DLD1 (cell line): Measurements from ENCODE around the gene M1AP.

ENCODE experiments used
- in situ Hi-C: cut with HindIII; loops from 2 replicates; pipeline ENCODE4 v1.10.0; 2017; ENCODE audit warnings: low sequenced_read_pairs

Gene M1AP

DNA sequence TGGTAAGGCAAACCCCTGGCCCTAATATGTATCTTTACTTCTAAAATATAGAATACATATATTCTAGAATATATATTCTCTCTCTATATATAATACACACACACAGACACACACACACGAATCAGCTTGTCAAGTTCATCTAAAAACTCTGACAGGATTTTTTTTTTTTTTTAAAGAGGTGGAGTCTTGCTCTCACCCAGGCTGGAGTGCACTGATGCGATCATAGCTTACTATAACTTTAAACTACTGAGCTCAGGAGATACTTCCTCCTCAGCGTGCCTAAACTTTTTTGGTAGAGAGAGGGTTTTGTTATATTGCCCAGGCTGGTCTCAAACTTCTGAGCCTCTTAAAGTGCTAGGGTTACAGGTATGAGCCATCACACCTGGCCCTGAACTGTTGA lies 48.5 kb downstream of the M1AP start:
- in situ Hi-C loops: no loop called here

DNA sequence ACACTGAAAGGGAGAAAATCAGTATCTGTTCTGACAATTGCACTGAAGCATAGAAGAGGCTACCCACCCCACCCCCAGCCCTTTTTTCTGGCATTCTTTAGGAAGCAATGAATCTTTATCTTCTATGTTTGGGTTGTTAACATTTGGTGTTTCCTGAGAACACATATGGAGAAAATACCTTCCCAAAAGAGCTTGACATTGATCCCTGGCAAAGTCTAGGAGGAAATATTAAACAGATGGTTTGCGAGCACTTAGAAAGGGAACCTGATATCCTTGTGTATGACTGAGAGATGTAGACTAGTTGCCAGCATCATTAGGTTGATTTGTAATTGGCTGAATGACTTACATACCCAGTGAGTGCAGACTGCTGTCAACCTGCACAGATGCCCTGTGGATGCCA lies 50.7 kb downstream of the M1AP start:
- in situ Hi-C loops: no loop called here

DNA sequence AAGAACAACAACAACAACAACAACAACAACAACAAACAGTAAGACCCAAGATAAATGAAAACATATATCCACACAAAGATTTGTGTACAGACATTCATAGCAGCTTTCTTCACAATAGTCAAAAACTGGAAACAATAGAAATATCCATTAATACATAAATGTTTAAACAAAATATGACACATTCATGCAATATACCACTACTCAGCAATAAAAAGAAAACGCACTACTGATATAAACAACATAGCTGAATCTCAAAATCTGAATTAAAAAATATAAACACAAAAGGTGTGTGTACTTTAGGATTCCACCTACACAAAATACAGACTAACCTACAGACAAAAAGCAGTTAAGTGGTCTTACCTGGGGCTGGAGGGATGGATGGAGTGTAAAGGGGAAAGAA lies 51.5 kb downstream of the M1AP start:
- in situ Hi-C loops: no loop called here

DNA sequence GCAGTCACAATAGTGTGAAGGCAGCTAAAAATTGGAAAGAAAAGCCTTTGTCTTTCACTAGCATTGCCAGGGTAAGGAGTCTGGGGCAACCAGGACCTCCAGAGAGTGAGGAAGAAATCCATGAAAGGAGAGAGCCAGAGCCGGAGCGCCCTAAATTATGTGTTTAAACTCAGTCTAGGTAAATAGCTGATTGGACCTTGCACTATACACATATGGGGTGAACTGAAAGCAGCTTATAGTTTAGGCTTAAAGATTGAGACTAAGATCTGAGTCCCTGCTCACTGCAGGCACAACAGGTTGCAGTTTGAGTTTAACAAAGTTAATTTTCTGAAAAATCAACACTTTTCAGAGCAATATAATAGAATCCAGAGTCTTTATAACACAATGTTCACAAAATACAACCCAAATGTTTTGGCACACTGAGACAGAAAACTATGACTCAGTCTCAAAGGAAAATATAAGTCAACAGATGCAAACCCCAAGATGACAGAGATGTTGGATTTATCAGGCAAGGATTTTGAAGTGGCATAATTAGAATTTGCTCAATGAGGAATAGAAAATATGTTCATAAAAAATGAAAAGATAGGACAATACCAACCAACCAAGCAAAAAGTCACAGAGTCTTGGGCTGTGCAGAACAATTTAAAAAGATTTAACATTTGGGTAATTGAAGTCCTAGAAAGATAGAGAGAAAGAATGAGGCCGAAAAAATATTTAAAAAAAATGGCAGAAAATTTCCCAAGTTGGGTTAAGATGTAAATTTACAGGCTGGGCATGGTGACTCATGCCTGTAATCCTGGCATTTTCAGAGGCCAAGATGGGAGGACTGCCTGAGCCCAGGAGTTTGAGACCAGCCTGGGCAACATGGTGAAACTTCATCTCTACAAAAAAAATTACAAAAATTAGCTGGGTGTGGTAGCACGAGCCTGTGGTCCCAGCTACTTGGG lies 54.0 kb downstream of the M1AP start:
- in situ Hi-C loops: no loop called here

DNA sequence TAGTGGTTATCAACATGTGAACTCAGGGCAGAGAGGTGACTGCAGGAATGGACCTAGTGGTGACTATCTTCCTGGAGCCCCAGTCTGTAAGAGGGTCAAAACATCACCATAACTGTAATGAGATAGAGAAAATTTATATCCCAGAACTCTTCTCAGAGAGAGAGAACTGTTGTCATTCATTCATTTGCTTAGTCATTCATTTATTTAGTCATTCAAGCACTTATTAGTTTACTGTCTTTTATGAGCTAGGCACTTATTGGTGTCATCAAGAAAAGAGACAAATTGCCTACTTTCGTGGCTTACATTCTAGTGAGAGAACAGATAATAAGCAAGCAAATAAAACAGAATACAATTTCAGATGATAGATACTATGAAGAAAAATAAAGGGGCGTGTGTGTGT lies 59.5 kb downstream of the M1AP start:
- in situ Hi-C loops: no loop called here

DNA sequence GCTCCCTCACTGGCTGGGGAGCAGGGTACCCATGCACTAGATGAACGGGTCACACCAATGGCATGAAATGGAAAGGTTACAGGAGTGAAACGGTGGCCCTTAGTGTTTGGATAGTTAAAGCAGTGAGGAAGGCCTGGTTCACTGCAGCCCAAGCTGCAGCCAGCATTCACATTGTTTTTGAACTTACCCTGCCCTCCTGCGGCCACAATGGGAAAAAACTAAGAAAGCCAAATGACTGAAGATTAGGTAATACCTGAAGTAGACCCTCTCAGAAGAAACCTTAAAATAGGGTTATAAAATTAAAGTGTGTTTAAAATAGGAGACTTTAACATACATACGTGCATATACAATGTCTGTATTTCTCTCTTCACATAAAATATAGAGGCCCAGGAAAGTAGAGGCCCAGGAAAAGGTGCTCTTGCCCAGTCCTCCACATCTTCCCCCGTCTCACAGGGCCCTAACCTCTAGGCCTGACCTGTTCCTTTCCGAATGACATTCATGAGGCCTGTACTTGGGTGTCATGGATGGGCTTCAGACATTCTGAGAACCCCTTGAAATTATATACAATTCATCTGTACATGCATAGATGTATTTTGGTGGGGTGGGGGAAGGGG lies 60.4 kb downstream of the M1AP start:
- in situ Hi-C loops: no loop called here

DNA sequence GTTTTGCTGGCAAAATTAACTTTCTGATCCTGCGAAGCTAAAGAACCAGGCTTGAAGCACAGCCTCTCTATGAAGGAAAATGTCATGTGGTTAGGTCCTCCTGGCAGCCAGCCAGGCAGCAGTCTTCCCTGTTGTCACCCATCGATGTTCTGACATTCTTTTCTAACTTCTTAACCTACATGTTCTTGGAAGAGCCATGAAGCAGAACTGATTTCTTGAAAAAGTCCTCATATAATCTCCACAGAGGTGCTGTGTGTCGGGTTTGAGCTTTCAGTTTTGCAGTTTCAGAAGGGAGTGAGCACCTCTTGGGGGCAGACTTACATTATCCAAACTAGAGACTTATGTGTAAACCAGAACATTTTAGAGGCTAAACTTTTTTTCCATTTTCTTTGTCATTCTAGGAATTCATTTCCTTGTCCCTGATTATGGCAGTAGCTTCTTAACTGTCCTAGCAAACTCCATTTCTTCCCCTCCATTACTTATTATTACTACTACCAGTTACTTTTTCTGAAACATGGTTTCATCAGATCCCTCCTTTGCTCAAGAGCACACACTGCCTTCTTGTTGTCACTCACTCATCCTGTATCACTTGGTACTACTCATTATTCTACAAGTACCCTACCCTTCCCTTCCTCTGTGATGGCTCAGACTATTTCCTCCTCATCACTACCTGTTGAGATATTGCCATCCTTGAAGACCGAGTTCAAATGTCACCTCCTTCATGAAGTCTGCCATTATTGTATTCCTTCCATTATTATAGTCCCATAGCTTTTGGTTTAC lies 62.5 kb downstream of the M1AP start:
- in situ Hi-C loops: no loop called here

DNA sequence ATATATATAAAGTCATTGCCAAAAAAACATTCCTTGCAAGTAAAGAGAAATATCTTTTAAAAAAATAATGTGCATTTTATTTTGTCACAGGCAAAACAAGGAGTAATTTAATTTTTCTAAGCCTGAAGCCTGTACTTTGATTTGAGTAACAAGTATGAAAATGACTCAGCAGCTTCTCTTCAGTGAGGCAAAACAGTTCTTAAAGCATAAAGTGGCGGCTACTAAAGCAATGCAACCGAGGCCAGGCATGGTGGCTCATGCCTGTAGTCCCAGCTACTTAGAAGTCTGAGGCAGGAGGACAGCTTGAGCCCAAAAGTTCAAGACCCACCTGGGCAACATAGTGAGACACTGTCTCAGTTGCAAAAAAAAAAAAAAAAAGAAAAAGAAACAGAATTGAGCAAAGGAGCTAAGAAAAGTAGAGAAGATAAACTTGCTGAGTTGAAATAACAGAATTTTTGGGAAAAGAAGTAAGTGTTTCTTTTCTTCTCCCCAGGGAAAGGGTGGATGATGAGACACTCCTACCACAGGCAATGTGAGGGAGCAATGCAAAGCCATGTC lies 64.0 kb downstream of the M1AP start:
- in situ Hi-C loops: no loop called here

DNA sequence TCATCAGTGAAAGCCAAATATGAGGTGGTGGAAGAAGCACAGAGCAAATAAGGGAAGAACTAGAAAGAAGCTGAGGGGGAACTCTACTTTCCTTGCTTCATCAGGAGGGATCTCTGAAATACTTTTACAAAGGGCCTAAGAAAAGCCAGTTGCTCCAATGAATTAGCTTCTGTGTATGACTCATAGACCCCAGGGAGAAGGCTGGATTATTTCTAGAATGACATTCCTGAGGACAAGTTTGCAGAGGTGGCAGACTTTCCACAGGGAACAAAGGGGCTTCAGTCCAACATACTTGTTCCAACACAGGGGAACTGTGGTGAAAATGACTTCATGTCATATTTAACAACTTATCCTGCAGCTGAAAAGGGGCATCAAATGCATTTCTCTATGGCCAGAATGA lies 64.6 kb downstream of the M1AP start:
- in situ Hi-C loops: no loop called here

DNA sequence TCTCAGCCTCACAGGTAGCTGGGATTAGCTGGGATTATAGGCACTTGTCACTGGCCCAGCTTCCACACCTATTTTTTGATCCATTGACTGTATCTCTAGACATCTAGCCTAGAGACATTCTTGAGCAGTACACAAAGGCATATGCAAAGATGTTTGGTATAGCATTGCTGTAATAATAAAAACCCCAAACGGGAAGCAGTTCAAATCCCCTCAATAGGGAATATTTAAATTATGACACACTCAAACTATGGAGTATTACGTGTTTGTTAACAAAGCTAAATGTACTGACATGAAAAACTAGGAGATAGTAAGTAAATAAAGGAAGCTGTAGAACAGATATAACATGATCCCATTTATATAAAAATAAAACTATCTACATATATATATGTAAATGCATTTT lies 65.9 kb downstream of the M1AP start:
- in situ Hi-C loops: no loop called here

DNA sequence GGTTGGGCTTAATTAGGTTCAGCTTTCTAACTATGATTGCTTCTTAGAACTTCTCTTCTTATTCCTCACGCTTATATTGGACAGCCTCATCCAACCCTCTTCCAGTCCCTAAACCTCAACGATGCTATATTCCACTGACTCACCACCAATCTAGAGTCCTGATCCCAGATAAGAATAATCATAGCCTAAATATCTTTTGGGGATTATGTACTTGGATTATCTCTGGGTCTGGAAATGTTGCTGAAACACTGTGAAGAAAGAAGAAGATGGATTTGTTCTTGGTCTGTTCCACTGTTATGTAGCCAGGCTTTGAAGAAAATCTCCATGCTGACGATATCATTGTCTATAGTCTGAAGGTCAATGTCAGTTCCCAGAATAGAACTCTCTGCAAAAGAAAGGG lies 66.7 kb downstream of the M1AP start:
- in situ Hi-C loops: no loop called here

DNA sequence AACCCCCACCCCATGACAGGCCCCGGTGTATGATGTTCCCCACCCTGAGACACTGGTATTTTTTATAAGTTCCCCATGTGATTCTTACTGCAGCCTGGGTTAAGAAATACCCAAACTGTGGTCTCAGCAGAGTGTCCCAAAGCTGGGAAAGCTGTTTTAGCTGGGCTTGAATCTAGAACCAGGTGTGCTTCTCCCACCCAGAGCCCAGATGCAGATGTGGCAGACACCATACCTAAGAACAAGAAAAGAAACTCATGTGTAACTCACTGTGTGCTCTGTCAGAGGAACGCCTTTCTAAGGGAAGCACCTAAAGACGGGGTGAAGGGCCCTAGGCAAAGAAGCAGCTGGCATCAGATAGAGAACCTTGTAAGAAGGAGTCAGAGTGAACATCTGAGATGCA lies 69.7 kb downstream of the M1AP start:
- in situ Hi-C loops: loop anchor here (10.0 kb wide), 1 partner anchor 314 kb away; no protein-coding TSS in a partner anchor

DNA sequence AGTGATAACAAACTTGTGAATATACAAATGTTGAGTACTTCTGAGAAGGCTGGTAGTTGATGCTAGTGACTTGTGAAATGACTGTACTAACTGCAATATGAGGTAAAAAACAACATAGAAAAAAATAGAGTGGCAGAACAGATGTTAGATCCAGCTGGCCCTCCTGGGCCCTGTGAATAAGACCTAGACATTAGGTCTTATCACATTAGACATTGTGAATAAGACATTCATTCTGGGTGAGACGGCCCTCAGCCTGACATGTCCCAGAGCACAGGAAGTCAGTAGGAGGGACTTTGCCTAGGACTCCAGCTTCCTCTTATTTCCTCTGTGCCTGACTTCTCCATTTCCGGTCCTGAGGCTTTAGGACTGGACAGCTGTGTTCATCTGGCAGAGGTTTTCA lies 70.7 kb downstream of the M1AP start:
- in situ Hi-C loops: loop anchor here (10.0 kb wide), 1 partner anchor 313 kb away; no protein-coding TSS in a partner anchor

DNA sequence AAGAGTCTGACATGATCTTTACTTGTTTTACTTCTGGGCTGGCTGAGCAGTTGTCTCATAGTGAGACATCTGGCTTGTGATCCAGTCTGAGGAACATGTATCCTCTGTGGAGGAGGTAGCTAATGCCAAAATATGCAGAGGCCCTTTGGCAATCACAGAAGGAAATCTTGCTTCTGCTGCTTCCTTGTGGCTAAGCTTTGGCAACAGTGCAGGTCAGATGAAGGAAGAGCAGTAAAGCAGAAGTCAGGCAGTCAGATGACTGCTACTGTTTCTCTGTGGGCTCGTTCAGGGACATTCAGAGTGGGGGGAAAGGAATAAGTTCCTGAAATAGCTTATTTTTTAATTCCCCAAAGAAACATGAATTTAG lies 71.3 kb downstream of the M1AP start:
- in situ Hi-C loops: loop anchor here (10.0 kb wide), 1 partner anchor 312 kb away; no protein-coding TSS in a partner anchor

DNA sequence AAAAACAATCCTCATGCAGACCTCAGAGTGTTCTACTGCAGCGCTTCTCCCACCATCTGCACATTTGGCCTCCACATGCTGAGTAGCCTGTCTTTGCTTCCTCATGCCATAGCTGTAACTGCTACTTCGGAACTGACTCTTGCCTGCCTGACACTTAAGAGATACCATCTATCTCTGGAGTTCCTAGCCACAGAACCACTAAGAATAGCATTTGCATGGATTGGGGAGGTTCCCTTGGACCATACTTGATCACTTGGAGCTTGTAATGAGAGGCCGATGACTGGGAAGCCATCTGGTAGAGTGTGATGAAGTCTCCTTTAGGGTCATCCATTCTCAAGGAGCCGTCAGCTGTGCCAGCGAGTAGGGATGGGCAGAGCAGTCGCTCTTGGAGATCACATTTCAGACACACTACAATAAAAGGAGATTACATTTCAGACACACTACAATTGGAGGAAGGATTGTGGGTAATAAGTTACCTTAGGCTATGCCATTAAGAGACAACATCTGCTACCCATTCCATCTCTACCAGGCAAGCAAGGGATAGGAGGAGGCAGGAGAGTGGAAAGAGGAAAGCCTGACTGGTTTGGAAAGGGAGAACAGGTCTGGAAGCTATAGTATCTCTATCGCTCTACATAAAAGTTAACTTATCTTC lies 71.8 kb downstream of the M1AP start:
- in situ Hi-C loops: loop anchor here (10.0 kb wide), 1 partner anchor 312 kb away; no protein-coding TSS in a partner anchor

DNA sequence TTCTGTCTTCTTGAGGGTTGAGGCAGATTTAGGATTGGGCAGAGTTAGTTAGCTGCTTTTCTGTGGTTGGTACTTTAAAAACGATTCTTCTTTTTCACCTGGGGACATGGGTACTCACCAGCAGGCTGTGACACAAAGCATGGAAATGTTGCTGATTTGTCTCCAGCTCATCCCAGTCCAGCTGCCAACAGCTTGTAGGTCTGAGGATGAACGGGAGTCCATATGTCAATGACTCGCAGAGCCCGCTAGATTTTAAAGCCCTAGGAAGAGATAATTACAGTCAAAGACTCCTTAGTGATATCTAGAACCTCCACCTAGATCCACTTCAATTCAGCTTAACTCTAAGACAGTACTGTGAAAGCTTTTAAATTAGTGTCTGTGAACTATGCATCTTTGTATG lies 72.8 kb downstream of the M1AP start:
- in situ Hi-C loops: loop anchor here (10.0 kb wide), 1 partner anchor 311 kb away; no protein-coding TSS in a partner anchor

DNA sequence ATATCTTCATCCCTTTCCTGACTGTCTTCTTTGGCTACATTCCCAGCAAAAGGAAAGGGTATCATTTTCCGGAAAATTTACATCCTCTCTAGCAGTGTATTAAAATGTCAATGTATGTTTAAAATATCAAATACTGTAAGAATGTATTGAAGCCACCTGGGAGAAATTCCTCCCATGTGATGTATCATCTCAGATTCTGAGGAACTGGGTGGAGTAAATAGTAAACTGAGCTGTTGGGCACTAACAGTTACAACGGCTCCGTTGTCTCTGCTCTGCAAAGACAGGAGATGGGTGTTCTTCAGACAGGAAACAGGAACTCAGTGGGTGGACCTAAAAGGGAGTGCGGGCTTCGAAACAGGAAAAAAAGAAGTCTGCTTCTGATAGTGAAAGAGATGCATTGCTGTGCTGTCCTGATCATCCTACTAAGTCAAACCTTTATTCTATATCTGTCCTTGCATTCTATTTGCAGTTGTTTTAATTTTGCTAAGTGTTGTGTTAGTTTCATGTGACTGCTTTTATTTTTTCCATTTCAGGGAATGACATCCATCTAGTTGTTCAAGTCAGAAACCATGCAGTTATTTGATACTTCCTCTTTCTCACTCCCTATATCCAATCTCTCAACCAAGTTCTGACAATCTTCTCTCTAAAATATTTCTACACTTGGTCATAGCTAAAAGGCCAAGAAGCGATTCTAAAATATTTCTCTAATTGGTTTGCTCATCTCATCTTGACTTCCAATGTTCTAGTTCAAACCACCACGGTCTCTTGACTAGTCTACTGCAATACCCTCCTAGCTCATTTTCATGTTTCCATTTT lies 74.2 kb downstream of the M1AP start:
- in situ Hi-C loops: loop anchor here (10.0 kb wide), 1 partner anchor 309 kb away; no protein-coding TSS in a partner anchor

DNA sequence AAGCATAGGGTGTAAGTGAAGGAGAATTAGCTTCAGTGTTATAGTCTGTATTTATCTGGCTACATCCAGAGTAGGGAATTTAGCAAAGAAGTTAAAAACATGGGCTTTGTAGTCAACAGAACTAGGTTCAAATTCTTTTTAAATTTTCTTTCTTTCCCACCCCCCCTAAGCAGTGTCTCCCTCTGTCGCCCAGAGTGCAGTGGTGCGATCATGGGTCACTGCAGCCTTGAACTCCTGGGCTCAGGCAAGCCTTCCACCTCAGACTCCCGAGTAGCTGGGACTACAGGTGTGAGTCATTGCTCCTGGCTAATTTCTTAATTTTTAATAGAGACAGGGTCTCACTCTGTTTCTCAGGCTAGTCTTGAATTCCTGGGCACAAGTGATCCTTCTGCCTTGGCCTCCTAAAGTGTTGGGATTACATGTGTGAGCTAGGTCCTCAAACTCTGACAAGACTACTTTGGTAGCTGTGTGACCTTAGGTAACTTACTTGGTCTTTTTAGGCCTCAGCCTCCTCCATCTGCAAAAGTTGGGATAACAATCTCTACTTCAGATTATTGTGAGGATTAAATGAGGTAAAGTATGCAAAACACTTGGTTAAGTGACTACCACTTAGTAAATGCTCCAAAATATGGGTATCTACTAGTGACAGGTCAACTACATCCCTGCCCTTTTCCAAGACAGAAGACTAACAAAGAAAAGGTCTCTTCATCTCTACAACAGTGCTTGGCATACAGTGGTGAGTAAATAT lies 75.8 kb downstream of the M1AP start:
- in situ Hi-C loops: loop anchor here (10.0 kb wide), 1 partner anchor 308 kb away; no protein-coding TSS in a partner anchor

DNA sequence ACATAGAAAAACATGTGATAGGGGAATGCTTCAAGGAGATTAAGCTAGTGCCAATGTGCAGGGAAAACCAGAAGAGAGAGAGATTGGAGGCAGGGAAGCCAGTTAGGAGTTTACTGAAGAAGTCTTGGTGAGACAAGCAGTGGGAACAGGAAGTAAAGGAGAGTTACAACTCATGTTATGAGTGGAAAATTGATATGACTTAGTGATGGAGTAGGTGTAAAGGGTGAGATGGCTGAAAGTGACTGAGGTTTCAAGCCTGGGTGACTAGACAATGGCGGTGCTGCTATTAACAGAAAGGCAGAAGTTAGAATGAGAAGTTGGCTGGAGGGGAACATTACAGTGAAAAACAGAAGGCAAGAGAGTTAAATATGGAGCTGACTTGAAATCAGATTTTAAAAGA lies 77.1 kb downstream of the M1AP start:
- in situ Hi-C loops: loop anchor here (10.0 kb wide), 1 partner anchor 306 kb away; no protein-coding TSS in a partner anchor
